ENCODE results near the gene IMPA2. TPM values are rescaled to one million over a fixed set of nuclear protein-coding genes. Genes with fewer than 3 reads are reported as not detected.

Gene IMPA2
- total RNA-seq, 4 donors from 2014 or later = 227 to 572 (median 354) TPM

DNA sequence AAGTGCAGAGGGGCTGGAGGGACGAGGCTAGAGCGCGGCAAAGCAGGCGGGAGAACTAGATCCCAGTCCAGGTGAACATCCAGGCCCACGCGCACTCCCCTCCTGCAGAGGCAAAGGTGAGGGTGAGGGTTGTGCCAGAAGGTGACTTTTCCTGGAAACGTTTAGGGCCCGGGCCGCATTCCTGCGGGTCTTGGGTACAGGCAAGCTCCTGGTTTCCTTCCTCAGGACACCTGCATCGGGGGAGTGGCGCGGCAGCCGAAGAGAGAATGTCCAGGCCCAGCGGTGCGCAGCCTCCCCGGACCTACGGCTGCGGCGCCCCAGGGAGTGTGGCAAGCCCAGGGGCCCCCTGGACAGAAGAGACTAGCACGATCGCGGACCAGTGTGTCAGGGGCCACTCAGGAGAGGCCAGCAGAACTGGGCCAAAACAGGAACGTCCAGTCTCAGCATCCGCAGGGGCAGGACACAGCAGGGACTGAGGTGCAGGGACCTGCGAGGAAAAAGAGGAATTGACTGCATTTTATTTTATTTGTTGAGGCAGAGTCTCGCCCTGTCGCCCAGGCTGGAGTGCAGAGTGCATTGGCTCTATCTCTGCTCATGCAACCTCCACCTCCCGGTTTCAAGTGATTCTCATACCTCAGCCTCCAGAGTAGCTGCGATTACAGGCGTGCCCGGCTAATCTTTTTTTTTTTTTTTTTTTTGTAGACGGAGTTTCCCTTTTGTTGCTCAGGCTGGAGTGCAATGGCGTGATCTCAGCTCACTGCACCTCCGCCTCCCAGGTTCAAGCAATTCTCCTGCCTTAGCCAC, 8.7 kb upstream of the IMPA2 start:
- H3K4me3 ChIP-seq (ENCODE audit: low read depth, poor library complexity, severe bottlenecking) = no peak overlapping the region
- intact Hi-C loops (cut with DNase I; ENCODE audit: low total_unique reads) = no loop called here
- 81 to 82% methylated on average over 29 to 31 of the region's 35 CpGs for WGBS, 2 donors
- no peak for TF ChIP-seq POLR2A (IDR thresholded peaks at IDR 0.05)
- TF ChIP-seq, protein P1, sequence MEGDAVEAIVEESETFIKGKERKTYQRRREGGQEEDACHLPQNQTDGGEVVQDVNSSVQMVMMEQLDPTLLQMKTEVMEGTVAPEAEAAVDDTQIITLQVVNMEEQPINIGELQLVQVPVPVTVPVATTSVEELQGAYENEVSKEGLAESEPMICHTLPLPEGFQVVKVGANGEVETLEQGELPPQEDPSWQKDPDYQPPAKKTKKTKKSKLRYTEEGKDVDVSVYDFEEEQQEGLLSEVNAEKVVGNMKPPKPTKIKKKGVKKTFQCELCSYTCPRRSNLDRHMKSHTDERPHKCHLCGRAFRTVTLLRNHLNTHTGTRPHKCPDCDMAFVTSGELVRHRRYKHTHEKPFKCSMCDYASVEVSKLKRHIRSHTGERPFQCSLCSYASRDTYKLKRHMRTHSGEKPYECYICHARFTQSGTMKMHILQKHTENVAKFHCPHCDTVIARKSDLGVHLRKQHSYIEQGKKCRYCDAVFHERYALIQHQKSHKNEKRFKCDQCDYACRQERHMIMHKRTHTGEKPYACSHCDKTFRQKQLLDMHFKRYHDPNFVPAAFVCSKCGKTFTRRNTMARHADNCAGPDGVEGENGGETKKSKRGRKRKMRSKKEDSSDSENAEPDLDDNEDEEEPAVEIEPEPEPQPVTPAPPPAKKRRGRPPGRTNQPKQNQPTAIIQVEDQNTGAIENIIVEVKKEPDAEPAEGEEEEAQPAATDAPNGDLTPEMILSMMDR (IDR thresholded peaks at IDR 0.05) = no peak
- no peak for DNase-seq (ENCODE audit: low spot score in 2 of 2)

- no peak for DNase-seq (ENCODE audit: low spot score in 2 of 2)
- H3K4me3 ChIP-seq (ENCODE audit: low read depth, poor library complexity, severe bottlenecking) = no peak overlapping the region
- intact Hi-C loops (cut with DNase I; ENCODE audit: low total_unique reads) = no loop called here
- TF ChIP-seq POLR2A (IDR thresholded peaks at IDR 0.05) = no peak
- TF ChIP-seq, protein P1 (IDR thresholded peaks at IDR 0.05) = no peak
- WGBS, 2 donors = 69 to 71% methylated on average over 5 of the region's 5 CpGs
Measured at GRCh38 chr18:11974741-11975325, 6.5 kb upstream of the IMPA2 start.

GRCh38 chr18:11975723-11976122, 5.6 kb upstream of the IMPA2 start:
- intact Hi-C loops (cut with DNase I; ENCODE audit: low total_unique reads) = no loop called here
- WGBS, 2 donors = 87 to 95% methylated on average over 2 of the region's 2 CpGs
- DNase-seq (ENCODE audit: low spot score in 2 of 2) = no peak
- H3K4me3 ChIP-seq (ENCODE audit: low read depth, poor library complexity, severe bottlenecking) = no peak overlapping the region
- TF ChIP-seq, protein P1 (IDR thresholded peaks at IDR 0.05) = no peak
- TF ChIP-seq POLR2A (IDR thresholded peaks at IDR 0.05) = no peak

- H3K4me3 ChIP-seq (ENCODE audit: low read depth, poor library complexity, severe bottlenecking) = no peak overlapping the region
- DNase-seq (ENCODE audit: low spot score in 2 of 2) = no peak
- no peak for TF ChIP-seq POLR2A (IDR thresholded peaks at IDR 0.05)
- TF ChIP-seq, protein P1 (IDR thresholded peaks at IDR 0.05) = no peak
- intact Hi-C loops (cut with DNase I; ENCODE audit: low total_unique reads) = no loop called here
- 79 to 85% methylated on average over 13 of the region's 13 CpGs for WGBS, 2 donors
Measured at GRCh38 chr18:11976315-11977152, 4.8 kb upstream of the IMPA2 start.

GRCh38 chr18:11977153-11977466, 4.2 kb upstream of the IMPA2 start:
- no peak for TF ChIP-seq POLR2A (IDR thresholded peaks at IDR 0.05)
- TF ChIP-seq, protein P1 (IDR thresholded peaks at IDR 0.05) = no peak
- intact Hi-C loops (cut with DNase I; ENCODE audit: low total_unique reads) = no loop called here
- no peak for DNase-seq (ENCODE audit: low spot score in 2 of 2)
- no peak overlapping the region for H3K4me3 ChIP-seq (ENCODE audit: low read depth, poor library complexity, severe bottlenecking)
- 55 to 70% methylated on average over 3 of the region's 3 CpGs for WGBS, 2 donors

Data from lower leg skin (tissue), 4 donors.